ENCODE data around the gene CCNO.
A peak's percentile ranks its signal among the peaks of the same experiment; 100 is the strongest.

The CCNO gene

DNA sequence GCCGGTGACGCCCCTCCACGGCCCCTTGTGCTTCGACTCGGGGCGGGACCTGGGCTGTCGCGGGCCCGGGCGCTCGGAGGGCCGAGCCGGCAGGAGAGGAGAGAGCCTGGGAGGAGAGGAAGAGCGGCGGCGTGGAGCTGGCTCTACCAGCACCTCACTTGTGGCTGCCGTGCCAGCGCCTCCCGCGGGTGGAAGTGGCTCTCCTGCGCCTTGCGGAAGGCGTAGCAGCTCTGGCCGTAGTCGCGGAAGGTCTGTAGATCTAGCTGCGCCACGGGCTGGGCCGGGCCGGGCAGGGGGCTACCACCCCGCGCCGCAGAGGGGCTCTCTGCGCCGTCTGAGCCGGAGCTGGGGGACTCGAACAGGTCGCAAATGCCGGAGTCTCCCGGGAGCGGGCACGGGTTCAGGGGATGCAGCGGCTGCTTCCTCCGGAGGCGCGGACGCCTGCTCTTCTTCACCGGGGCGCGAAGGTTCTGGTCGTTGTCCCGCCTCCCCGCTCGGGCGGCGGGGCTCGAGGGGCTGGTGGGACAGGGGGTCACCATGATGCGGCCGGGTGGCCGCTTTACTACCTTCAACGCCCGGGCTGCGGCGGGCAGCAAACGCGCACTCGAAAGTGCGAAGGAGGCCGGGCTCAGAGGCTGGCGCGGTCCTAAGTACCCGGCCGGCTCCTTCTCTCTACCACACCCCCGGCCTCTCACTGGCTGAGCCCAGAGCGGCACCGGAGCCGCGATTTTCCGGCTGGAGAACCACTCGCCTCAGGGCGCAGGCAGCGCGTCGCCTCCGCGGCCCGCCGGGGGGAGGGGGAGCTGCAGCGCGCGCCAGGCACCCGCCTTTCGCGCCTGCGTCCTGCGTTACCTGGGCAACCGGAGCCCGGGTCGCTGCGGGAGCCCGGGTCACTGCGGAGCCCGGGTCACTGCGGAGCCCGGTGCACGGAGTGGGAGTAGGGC, at the start of gene CCNO:
TSS of gene CCNO (minus strand) at position 624 of the 944 bp plus-strand sequence. CDS start at position 539, 85 bp downstream.
- DNase-seq (ENCODE audit: low spot score): peak; percentile 65

DNA sequence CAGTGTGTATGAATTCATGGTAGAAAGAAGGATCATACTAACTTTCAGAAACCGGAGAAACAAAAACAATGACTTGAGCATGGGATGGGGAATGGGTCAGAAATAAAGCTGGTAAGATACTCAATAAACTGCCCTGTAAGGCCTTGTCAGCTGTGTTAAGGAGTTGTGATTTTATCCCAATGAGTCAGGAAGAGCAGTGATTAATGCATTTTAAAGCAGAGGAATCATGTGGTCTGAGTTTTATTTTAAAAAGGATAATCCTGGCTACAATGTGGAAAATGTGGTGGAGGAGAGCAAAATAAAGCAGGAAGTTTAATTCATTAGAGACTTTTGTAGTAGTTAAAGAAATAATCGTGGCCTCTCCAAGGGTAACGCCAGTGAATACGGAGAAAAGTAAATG, 45.4 kb upstream of the CCNO start:
- DNase-seq (ENCODE audit: low spot score): no peak

- DNase-seq (ENCODE audit: low spot score): no peak
Measured at GRCh38 chr5:55276771-55277170, 43.4 kb upstream of the CCNO start.

DNA sequence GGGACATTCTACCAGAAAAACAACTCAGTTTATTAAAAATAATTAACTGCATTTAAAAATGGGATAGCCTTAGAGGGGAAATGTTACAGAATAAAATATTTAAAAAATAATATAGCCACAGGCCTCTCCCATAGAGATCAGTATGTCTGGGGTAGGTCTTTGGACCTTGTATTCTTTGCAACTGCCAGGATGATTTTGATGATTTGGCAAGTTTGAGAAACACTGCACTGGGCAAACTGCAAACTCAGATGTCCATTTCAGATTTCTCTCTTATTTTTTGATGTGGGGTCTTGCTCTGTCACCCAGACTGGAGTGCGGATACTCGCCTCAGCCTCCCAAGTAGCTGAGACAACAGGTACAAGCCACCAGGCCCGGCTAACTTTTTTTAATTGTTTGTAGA, 24.9 kb upstream of the CCNO start:
- DNase-seq (ENCODE audit: low spot score): no peak

DNA sequence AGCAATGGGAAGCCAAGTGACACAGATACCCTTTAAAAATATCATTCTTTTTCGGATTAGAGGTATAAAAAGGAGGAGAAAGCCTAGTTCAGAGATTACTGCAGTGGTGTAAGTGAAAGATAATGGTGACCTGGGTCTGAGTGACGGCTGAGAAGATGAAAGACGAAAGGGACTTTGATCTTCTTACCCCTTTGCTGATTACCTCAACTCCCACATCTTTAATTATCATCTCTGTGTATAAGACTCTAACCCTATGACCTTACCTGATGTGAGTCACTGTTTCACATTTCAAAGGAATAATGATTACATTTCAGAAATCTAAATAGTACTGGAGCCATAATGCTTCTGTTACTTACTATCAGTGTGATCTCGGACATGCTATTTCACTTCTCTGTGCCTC, 21.4 kb upstream of the CCNO start:
- DNase-seq (ENCODE audit: low spot score): no peak

GRCh38 chr5:55250064-55250463, 16.7 kb upstream of the CCNO start:
- DNase-seq (ENCODE audit: low spot score): no peak

- no peak for DNase-seq (ENCODE audit: low spot score)
Measured at GRCh38 chr5:55241746-55242145, 8.3 kb upstream of the CCNO start.

DNA sequence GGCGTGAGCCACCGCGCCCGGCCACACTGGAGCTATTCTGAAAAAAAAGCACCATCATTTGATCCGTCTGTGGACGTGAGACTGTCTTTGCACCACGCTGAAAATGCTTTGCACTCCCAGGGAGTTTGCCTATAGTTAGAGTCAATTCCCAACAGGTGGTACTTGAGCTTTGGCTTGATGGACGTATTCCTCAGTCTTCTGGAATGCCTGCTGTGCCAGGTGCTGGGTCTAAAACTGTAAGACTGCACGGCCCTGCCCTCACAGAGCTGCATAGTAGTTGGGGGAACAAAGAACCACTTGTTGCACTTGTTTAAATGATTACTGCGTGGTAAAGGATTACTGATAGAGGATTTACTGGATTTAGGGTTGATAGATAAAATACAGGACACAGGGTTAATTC, 3.4 kb upstream of the CCNO start:
- no peak for DNase-seq (ENCODE audit: low spot score)

- peak; percentile 14 for DNase-seq (ENCODE audit: low spot score)
Measured at GRCh38 chr5:55234121-55234700, 803 bp upstream of the CCNO start.

DNA sequence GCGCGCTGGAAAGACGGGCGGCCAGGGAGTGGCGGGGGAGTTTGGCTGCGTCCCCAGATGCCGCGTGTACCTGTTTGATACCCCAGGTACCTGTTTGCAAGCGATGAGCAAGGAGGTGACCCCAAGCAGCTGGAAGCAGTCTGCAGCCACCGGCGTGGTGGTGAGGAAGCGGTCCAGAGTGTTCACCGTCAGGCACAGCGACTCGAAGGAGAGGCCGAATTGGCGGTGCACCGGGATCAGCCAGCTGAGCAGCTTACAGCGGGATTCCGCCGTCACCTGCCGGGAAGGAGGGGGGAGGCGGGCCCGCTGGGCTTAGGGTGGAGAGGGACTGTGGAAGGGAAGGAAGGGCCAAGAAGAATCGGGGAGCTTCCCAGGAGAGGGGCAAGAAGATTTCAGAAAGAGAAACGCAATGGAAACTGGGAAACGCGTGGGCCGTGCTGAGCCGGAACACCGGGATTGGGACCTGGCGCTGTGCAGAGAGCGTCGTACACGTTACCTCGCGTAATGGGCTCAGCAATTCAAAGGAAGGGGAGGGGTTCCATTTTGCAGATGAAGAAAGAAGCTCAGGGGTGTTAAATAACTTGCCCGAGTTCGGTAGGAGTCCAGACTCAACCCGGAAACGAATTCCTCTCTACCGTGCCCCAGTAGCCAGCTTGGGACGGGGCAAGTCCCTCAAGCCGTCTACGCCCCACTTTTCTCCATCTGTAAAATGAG, 980 bp downstream of the CCNO start:
- DNase-seq (ENCODE audit: low spot score): peak; percentile 33

GRCh38 chr5:55231919-55232270, 1.5 kb downstream of the CCNO start:
- no peak for DNase-seq (ENCODE audit: low spot score)

GRCh38 chr5:55231029-55231918, 2.1 kb downstream of the CCNO start:
- DNase-seq (ENCODE audit: low spot score): peak; percentile 21

- no peak for DNase-seq (ENCODE audit: low spot score)
Measured at GRCh38 chr5:55230086-55230629, 3.2 kb downstream of the CCNO start.

DNA sequence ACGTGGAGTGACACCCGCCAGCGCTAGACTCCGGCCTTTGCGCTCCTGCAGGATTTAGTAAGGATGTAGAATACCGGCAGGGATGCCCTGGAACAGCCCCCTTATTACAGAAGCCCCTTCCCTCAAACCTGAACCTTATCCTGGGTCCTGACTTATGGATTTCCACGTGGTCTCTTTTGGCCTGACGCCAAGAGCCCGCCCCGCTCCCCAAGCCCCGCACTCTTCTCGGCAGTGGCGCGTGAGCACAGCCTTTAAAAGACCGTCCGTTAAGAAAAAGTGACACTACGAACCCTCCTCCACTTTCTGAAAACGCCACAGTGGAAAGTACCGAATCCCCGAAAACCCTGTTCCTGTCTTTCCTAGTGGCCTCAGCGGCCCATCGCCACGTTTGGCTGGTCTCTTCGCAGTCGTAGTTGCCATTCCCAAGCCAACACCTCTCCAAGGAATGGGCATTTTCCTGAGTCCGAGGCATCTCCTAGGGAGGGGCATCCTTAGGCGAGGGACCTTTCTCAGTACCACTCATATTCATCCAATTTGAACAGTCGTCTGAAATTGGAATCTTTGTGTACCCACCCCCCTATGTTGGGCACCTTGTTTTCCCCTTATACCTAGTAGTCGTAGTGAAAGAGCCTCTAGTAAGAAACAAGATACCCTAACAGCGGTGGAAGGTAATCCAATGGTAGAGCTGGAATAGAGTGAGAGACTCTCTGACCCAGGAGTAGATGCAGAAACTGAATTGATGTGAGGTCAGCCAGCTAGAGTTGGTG, 5.6 kb downstream of the CCNO start:
- DNase-seq (ENCODE audit: low spot score): no peak

DNA sequence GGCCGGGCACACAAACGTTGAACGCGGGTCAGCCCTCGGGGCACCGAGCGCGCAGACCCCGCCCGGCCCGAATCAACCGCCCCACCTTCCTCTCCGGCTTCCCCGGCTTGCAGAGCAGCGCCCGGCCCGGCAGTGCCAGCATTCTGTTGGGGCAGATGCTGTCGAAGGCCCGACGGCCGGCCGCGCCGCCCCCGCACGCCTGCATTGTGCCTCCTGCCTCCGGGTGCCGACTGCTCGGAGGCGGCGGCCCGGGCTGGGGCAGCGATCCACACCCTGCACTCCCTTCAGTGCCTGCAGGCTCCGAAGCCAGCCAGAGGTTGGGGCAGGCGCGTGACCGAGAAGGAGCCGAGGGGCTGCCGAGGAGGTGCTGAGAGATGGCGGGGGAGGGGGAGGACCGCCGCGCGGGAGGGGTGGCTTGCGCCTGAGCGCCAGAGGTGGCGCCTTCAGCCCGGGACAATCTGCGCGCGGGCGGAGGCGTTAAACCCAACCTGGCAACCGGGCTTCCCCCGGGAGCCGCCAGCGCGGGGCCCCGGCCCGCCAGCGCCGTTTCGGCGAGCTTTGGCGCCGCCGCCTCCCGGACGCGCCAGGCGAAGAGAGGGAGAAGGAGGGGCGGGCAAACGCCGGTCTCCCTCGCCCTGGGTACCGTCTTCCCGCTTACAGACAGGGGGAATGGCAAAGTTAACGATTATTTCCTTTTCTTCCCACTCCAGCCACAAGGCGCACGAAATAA, 6.3 kb downstream of the CCNO start, which contains the start of gene MCIDAS:
TSS of gene MCIDAS (minus strand) at position 382 of the 730 bp plus-strand sequence. CDS start at position 205, 177 bp downstream.
- no peak for DNase-seq (ENCODE audit: low spot score)

GRCh38 chr5:55226027-55226933, 7.1 kb downstream of the CCNO start:
- DNase-seq (ENCODE audit: low spot score): no peak

- no peak for DNase-seq (ENCODE audit: low spot score)
Measured at GRCh38 chr5:55225346-55225745, 8.1 kb downstream of the CCNO start.

DNA sequence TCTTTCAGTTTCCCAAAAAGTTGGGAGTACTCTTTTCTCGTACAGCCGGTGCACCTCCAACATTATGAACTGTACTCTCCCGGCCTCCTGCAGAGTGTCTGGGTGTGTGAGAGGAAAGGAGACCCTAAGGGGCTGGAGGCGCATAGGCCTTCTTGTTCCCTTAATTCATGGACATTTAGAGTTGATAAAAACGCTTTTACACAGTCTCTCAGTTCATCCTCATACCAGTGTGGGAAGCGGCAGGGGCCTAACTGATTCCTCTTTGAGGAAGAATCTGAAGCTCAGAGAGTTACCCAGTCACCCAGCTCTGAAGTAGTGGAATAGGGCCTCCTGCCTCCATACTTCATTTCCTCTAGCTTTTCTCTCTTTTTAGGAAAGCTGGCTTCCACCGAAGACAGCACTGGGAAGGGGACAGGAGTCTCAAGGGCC, 9.6 kb downstream of the CCNO start:
- no peak for DNase-seq (ENCODE audit: low spot score)
